Measurements from ENCODE around the gene MAP3K2. TPM values are rescaled to one million over a fixed set of nuclear protein-coding genes. Genes with fewer than 3 reads are reported as not detected.
"Not testable (repeated sequence)": the region's sequence is repeated elsewhere in the genome, so short reads cannot be mapped to it uniquely, and the experiment has no call there.

Gene MAP3K2
- total RNA-seq, 1 donor from 2014 or later, result 34.5 TPM

- Mint-ChIP-seq H3K36me3 (ENCODE audit: insufficient read depth) (no peaks in the 10 kb centered on the region), H3K9me3 (ENCODE audit: low read depth) (peaks cover 3% of the 10 kb centered on the region), H3K4me3 (ENCODE audit: low read depth) (no peak overlapping the region), H3K27me3 (peaks cover 24% of the 10 kb centered on the region), H3K27ac (no peak overlapping the region), H3K4me1 (ENCODE audit: low read depth) (peaks cover 33% of the 10 kb centered on the region)
- no peak for DNase-seq (ENCODE audit: low spot score, unreplicated experiment)
- TF ChIP-seq CTCF (IDR thresholded peaks at IDR 0.05; ENCODE audit: unreplicated experiment), result no peak
Observed at GRCh38 chr2:127413200-127413599, 25.4 kb upstream of the MAP3K2 start.

GRCh38 chr2:127411653-127412369 is 24.0 kb upstream of the MAP3K2 start:
- no peak for TF ChIP-seq CTCF (IDR thresholded peaks at IDR 0.05; ENCODE audit: unreplicated experiment)
- peaks cover 15% of the 10 kb centered on the region for H3K27me3 Mint-ChIP-seq
- no peak overlapping the region for H3K4me3 Mint-ChIP-seq (ENCODE audit: low read depth)
- no peak for DNase-seq (ENCODE audit: low spot score, unreplicated experiment)
- no peaks in the 10 kb centered on the region for H3K36me3 Mint-ChIP-seq (ENCODE audit: insufficient read depth)
- H3K4me1 Mint-ChIP-seq (ENCODE audit: low read depth), result peaks cover 21% of the 10 kb centered on the region
- H3K9me3 Mint-ChIP-seq (ENCODE audit: low read depth), result peaks cover 3% of the 10 kb centered on the region
- no peak overlapping the region for H3K27ac Mint-ChIP-seq

- H3K27ac Mint-ChIP-seq, result no peak overlapping the region
- peaks cover 8% of the 10 kb centered on the region for H3K27me3 Mint-ChIP-seq
- no peaks in the 10 kb centered on the region for H3K36me3 Mint-ChIP-seq (ENCODE audit: insufficient read depth)
- peaks cover 16% of the 10 kb centered on the region for H3K4me1 Mint-ChIP-seq (ENCODE audit: low read depth)
- no peak overlapping the region for H3K4me3 Mint-ChIP-seq (ENCODE audit: low read depth)
- DNase-seq (ENCODE audit: low spot score, unreplicated experiment), result no peak
- H3K9me3 Mint-ChIP-seq (ENCODE audit: low read depth), result peaks cover 3% of the 10 kb centered on the region
- TF ChIP-seq CTCF (IDR thresholded peaks at IDR 0.05; ENCODE audit: unreplicated experiment), result no peak
Observed at GRCh38 chr2:127410871-127411652, 23.3 kb upstream of the MAP3K2 start.

- H3K27ac Mint-ChIP-seq; H3K36me3 Mint-ChIP-seq (ENCODE audit: insufficient read depth); H3K27me3 Mint-ChIP-seq; H3K4me3 Mint-ChIP-seq (ENCODE audit: low read depth); H3K9me3 Mint-ChIP-seq (ENCODE audit: low read depth); DNase-seq (ENCODE audit: low spot score, unreplicated experiment): not testable (repeated sequence)
- H3K4me1 Mint-ChIP-seq (ENCODE audit: low read depth), result peaks cover 14% of the 10 kb centered on the region
Observed at GRCh38 chr2:127409716-127410115, 21.9 kb upstream of the MAP3K2 start.

- H3K9me3 Mint-ChIP-seq (ENCODE audit: low read depth), result peaks cover 3% of the 10 kb centered on the region
Observed at GRCh38 chr2:127408807-127409099, 21.0 kb upstream of the MAP3K2 start.

More at GRCh38 chr2:127408807-127409099, 21.0 kb upstream of the MAP3K2 start:
- no peaks in the 10 kb centered on the region for H3K36me3 Mint-ChIP-seq (ENCODE audit: insufficient read depth)
- TF ChIP-seq CTCF (IDR thresholded peaks at IDR 0.05; ENCODE audit: unreplicated experiment), result no peak
- peaks cover 14% of the 10 kb centered on the region for H3K4me1 Mint-ChIP-seq (ENCODE audit: low read depth)
- peak overlapping the region; percentile 68 for H3K4me3 Mint-ChIP-seq (ENCODE audit: low read depth)
- peaks cover 13% of the 10 kb centered on the region for H3K27me3 Mint-ChIP-seq
- DNase-seq (ENCODE audit: low spot score, unreplicated experiment), result no peak
- H3K27ac Mint-ChIP-seq, result peak overlapping the region; percentile 90
